ENCODE results near the gene ELSPBP1.

DNA sequence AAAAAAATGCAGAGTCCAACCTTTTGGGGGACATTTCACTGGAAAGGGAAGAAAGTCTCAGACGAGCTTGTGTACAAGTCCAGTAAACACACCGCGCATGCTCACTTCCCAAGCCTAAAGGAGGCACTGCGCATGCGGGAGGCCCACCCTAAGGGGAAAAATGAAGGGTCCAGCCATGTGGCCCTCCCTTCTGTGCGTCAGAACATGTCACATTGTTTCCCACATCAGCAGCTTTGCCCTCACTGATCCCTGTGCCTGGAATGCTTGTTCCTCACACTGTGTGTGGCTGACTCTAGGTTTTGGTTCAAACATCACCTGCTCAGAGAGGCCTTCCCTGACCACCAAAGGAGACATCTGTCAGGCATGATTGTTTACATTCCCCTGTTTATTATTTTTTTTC, 4.4 kb downstream of the ELSPBP1 start:
- TF ChIP-seq NFIC (IDR thresholded peaks at IDR 0.05; ENCODE audit: borderline replicate concordance), result no peak
- TF ChIP-seq, protein P1, sequence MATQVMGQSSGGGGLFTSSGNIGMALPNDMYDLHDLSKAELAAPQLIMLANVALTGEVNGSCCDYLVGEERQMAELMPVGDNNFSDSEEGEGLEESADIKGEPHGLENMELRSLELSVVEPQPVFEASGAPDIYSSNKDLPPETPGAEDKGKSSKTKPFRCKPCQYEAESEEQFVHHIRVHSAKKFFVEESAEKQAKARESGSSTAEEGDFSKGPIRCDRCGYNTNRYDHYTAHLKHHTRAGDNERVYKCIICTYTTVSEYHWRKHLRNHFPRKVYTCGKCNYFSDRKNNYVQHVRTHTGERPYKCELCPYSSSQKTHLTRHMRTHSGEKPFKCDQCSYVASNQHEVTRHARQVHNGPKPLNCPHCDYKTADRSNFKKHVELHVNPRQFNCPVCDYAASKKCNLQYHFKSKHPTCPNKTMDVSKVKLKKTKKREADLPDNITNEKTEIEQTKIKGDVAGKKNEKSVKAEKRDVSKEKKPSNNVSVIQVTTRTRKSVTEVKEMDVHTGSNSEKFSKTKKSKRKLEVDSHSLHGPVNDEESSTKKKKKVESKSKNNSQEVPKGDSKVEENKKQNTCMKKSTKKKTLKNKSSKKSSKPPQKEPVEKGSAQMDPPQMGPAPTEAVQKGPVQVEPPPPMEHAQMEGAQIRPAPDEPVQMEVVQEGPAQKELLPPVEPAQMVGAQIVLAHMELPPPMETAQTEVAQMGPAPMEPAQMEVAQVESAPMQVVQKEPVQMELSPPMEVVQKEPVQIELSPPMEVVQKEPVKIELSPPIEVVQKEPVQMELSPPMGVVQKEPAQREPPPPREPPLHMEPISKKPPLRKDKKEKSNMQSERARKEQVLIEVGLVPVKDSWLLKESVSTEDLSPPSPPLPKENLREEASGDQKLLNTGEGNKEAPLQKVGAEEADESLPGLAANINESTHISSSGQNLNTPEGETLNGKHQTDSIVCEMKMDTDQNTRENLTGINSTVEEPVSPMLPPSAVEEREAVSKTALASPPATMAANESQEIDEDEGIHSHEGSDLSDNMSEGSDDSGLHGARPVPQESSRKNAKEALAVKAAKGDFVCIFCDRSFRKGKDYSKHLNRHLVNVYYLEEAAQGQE (IDR thresholded peaks at IDR 0.05; ENCODE audit: low read depth, low read length), result no peak
- no peak for TF ChIP-seq GABPA (IDR thresholded peaks at IDR 0.05; ENCODE audit: low read depth)
- TF ChIP-seq SMC3 (IDR thresholded peaks at IDR 0.05; ENCODE audit: low read depth, low read length), result no peak
- TF ChIP-seq, protein P2, sequence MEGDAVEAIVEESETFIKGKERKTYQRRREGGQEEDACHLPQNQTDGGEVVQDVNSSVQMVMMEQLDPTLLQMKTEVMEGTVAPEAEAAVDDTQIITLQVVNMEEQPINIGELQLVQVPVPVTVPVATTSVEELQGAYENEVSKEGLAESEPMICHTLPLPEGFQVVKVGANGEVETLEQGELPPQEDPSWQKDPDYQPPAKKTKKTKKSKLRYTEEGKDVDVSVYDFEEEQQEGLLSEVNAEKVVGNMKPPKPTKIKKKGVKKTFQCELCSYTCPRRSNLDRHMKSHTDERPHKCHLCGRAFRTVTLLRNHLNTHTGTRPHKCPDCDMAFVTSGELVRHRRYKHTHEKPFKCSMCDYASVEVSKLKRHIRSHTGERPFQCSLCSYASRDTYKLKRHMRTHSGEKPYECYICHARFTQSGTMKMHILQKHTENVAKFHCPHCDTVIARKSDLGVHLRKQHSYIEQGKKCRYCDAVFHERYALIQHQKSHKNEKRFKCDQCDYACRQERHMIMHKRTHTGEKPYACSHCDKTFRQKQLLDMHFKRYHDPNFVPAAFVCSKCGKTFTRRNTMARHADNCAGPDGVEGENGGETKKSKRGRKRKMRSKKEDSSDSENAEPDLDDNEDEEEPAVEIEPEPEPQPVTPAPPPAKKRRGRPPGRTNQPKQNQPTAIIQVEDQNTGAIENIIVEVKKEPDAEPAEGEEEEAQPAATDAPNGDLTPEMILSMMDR (IDR thresholded peaks at IDR 0.05), result no peak
